Tongue (tissue), 2 donors: ENCODE data around the gene RGL3. TPM values are rescaled to one million over a fixed set of nuclear protein-coding genes. Genes with fewer than 3 reads are reported as not detected.
"Not testable (repeated sequence)": the region's sequence is repeated elsewhere in the genome, so short reads cannot be mapped to it uniquely, and the experiment has no call there.

ENCODE experiments used
- DNase-seq: peaks from one replicate; pipeline ENCODE4 v3.0.0-alpha.2; 2015
- total RNA-seq: library from RNA; depleted of rRNA; stranded (reverse); fragments of >200 nt; gene quantifications from one replicate; pipeline ENCODE4 v1.2.3, GENCODE V29; 2014

Gene RGL3
- total RNA-seq, 1 donor from 2014 or later, result 0.10 TPM

GRCh38 chr19:11382898-11383705, 36.0 kb downstream of the RGL3 start:
- peak; percentile 31 for DNase-seq

- peak; percentile 98 for DNase-seq
Observed at GRCh38 chr19:11380653-11381537, 38.2 kb downstream of the RGL3 start.

- no peak for DNase-seq
Observed at GRCh38 chr19:11379857-11380350, 39.2 kb downstream of the RGL3 start.

- not testable (repeated sequence) for DNase-seq
Observed at GRCh38 chr19:11379269-11379845, 39.8 kb downstream of the RGL3 start.

- peak; percentile 44 for DNase-seq
Observed at GRCh38 chr19:11378319-11379189, 40.6 kb downstream of the RGL3 start.

GRCh38 chr19:11377756-11378155, 41.4 kb downstream of the RGL3 start:
- no peak for DNase-seq

GRCh38 chr19:11377237-11377636, 41.9 kb downstream of the RGL3 start:
- DNase-seq, result no peak

GRCh38 chr19:11375143-11375948, 43.8 kb downstream of the RGL3 start:
- DNase-seq, result no peak

GRCh38 chr19:11374433-11375142, 44.5 kb downstream of the RGL3 start, which contains the start of gene SWSAP1:
Gene SWSAP1, plus strand, starts transcription at chr19:11374666. Its CDS starts 15 bp downstream, at chr19:11374681.
- peak; percentile 100 for DNase-seq

- no peak for DNase-seq
Observed at GRCh38 chr19:11373885-11374432, 45.2 kb downstream of the RGL3 start.

- peak; percentile 58 for DNase-seq
Observed at GRCh38 chr19:11373166-11373884, 45.8 kb downstream of the RGL3 start.

GRCh38 chr19:11370744-11371143, 48.4 kb downstream of the RGL3 start:
- no peak for DNase-seq

GRCh38 chr19:11367528-11367927, 51.6 kb downstream of the RGL3 start:
- no peak for DNase-seq

GRCh38 chr19:11365557-11366117, 53.5 kb downstream of the RGL3 start:
- no peak for DNase-seq

GRCh38 chr19:11364935-11365334, 54.2 kb downstream of the RGL3 start:
- DNase-seq, result no peak

- no peak for DNase-seq
Observed at GRCh38 chr19:11364296-11364904, 54.7 kb downstream of the RGL3 start.

- DNase-seq, result no peak
Observed at GRCh38 chr19:11363881-11364280, 55.2 kb downstream of the RGL3 start.
